A549 (cell line): Measurements from ENCODE around the gene SPATA45. TPM values are rescaled to one million over a fixed set of nuclear protein-coding genes. Genes with fewer than 3 reads are reported as not detected.
"Not testable (repeated sequence)": the region's sequence is repeated elsewhere in the genome, so short reads cannot be mapped to it uniquely, and the experiment has no call there.

Experiments
- ATAC-seq, 2 experiments: fragments of 200-7000 bp in 1 of 2; fragments of >200 bp in 1 of 2; cut with Nextera tagmentation in 1 of 2; cut with Tn5 transposase in 1 of 2; 3 replicates each; pipeline versions ENCODE4 v1.8.0 to v1.9.1; 2018 to 2020; ENCODE audit warnings: mild to moderate bottlenecking in 1 of 2, moderate library complexity in 1 of 2
- CTCF ChIA-PET: fragments of 300-600 bp; sonication (Branson Sonifier 250); formaldehyde crosslinking; extraction: SDS; loops from one replicate; lab custom pipeline; 2021; ENCODE audit warnings: antibody characterized with exemption, inconsistent platforms; lab: Yijun Ruan, JAX
- POLR2A ChIA-PET: fragments of 350-600 bp; formaldehyde crosslinking; extraction: SDS; loops from one replicate; lab custom pipeline; 2021; ENCODE audit warnings: antibody characterized with exemption, inconsistent platforms; lab: Yijun Ruan, JAX
- DNase-seq, 2 experiments: peaks; one replicate each; pipeline versions ENCODE4 v3.0.0 to v3.0.0-alpha.2; 2011 to 2016; ENCODE audit warnings: low read depth in 1 of 2, low spot score in 1 of 2
- FAIRE-seq: peaks from 2 replicates; lab custom pipeline; 2011; peaks lifted over from hg19 to GRCh38; lab: Jason Lieb, UNC
- H3K27ac ChIP-seq, 2 experiments: fragments of >200 bp; sonication (Bioruptor Twin); formaldehyde crosslinking; 3 replicates each; pipeline ENCODE4 v1.5.1; 2016 to 2017
- H3K4me1 ChIP-seq: fragments of >200 bp; sonication (Bioruptor Twin); formaldehyde crosslinking; 3 replicates; pipeline ENCODE4 v1.6.1; 2016
- H3K4me2 ChIP-seq: fragments of >200 bp; sonication (Bioruptor Twin); formaldehyde crosslinking; 3 replicates; pipeline ENCODE4 v1.6.1; 2016
- H3K4me3 ChIP-seq: fragments of >200 bp; sonication (Bioruptor Twin); formaldehyde crosslinking; 3 replicates; pipeline ENCODE4 v1.5.1; 2016
- H3K9me3 ChIP-seq: fragments of >200 bp; sonication (Bioruptor Twin); formaldehyde crosslinking; 3 replicates; pipeline ENCODE4 v1.6.1; 2016
- CBX2 ChIP-seq: fragments of 200-600 bp; sonication (generic); IDR thresholded peaks from 2 replicates; pipeline ENCODE4 v1.6.1; 2016; ENCODE audit warnings: low read depth, mild to moderate bottlenecking, borderline replicate concordance
- CBX8 ChIP-seq: fragments of 200-600 bp; sonication (generic); IDR thresholded peaks from 2 replicates; pipeline ENCODE4 v1.6.1; 2016
- CEBPB ChIP-seq, 2 experiments: fragments of >200 bp in 1 of 2; sonication (Bioruptor Twin) in 1 of 2; formaldehyde crosslinking in 1 of 2; IDR thresholded peaks; 2 replicates each; pipeline ENCODE4 v1.6.1; 2012 to 2016
- CHD2 ChIP-seq: fragments of 150-350 bp; IDR thresholded peaks from 2 replicates; pipeline ENCODE4 v1.6.1; 2014; ENCODE audit warnings: low read length; ENCODE audit not compliant: partially characterized antibody
- CHD4 ChIP-seq: fragments of 200-600 bp; sonication (generic); IDR thresholded peaks from 2 replicates; pipeline ENCODE4 v1.6.1; 2016; ENCODE audit warnings: antibody characterized with exemption, mild to moderate bottlenecking, borderline replicate concordance
- ESRRA ChIP-seq: fragments of 150-350 bp; IDR thresholded peaks from 2 replicates; pipeline ENCODE4 v1.6.1; 2014; ENCODE audit warnings: mild to moderate bottlenecking, low read length, borderline replicate concordance
- FOSB ChIP-seq: fragments of 250-450 bp; sonication (Bioruptor Pico); IDR thresholded peaks from 2 replicates; pipeline ENCODE4 v1.5.0; 2020; ENCODE audit warnings: mild to moderate bottlenecking, moderate library complexity
- HEYL ChIP-seq: fragments of 250-450 bp; sonication (Bioruptor Pico); IDR thresholded peaks from 2 replicates; pipeline ENCODE4 v1.8.0; 2021; ENCODE audit warnings: mild to moderate bottlenecking, moderate library complexity
- HOXB5 ChIP-seq: fragments of 250-450 bp; sonication (Bioruptor Pico); IDR thresholded peaks from 2 replicates; pipeline ENCODE4 v1.5.0; 2020; ENCODE audit warnings: mild to moderate bottlenecking, moderate library complexity
- JUN ChIP-seq, 2 experiments: fragments of >200 bp; sonication (Bioruptor Twin); formaldehyde crosslinking; IDR thresholded peaks; 2 replicates in 1 of 2; 3 replicates in 1 of 2; pipeline ENCODE4 v1.6.1; 2016 to 2017
- KDM1A ChIP-seq: fragments of 200-600 bp; sonication (generic); IDR thresholded peaks from 2 replicates; pipeline ENCODE4 v1.6.1; 2016; ENCODE audit warnings: low read depth, mild to moderate bottlenecking
- MAFK ChIP-seq: fragments of 450-650 bp; IDR thresholded peaks from 2 replicates; pipeline ENCODE4 v1.6.1; 2014; ENCODE audit not compliant: partially characterized antibody
- MYC ChIP-seq: IDR thresholded peaks from 2 replicates; pipeline ENCODE4 v1.6.1; 2012; ENCODE audit warnings: mild to moderate bottlenecking, inconsistent platforms, low read length, improper control_type of control experiment, borderline replicate concordance
- NFE2L2 ChIP-seq: fragments of 150-350 bp; conservative IDR thresholded peaks from 2 replicates; pipeline ENCODE4 v1.6.1; 2014; ENCODE audit warnings: low read length
- NR3C1 ChIP-seq: fragments of >200 bp; sonication (Bioruptor Twin); formaldehyde crosslinking; IDR thresholded peaks from 3 replicates; pipeline ENCODE4 v1.6.1; 2017
- POLR2A ChIP-seq: IDR thresholded peaks from 2 replicates; pipeline ENCODE4 v1.6.1; 2012; ENCODE audit warnings: mild to moderate bottlenecking, low read length
- RAD21 ChIP-seq, 2 experiments: fragments of >200 bp in 1 of 2; sonication (Bioruptor Twin) in 1 of 2; formaldehyde crosslinking in 1 of 2; IDR thresholded peaks in 1 of 2; conservative IDR thresholded peaks in 1 of 2; 2 replicates in 1 of 2; 3 replicates in 1 of 2; pipeline ENCODE4 v1.6.1; 2012 to 2018; ENCODE audit warnings: inconsistent platforms in 1 of 2
- SREBF2 ChIP-seq: fragments of 450-650 bp; IDR thresholded peaks from 2 replicates; pipeline ENCODE4 v1.6.1; 2014; ENCODE audit warnings: mild to moderate bottlenecking, moderate library complexity
- WGBS: methylation state at CpG from one replicate; pipeline ENCODE4 v1.1.6; 2017; ENCODE audit errors: missing lambda C conversion rate; 5-methylcytosine and 5-hydroxymethylcytosine counted together
- polyA plus RNA-seq, 4 experiments: library from polyadenylated mRNA; depleted of rRNA in 3 of 4; stranded (reverse); fragments of >200 nt; fragmentation: RNase III in 1 of 4; extraction: RNeasy Plus Mini Kit Qiagen cat#74134 plus additional on column Dnase treatment in 1 of 4; gene quantifications; 2 replicates in 3 of 4; 3 replicates in 1 of 4; pipeline ENCODE4 v1.2.3, GENCODE V29; 2011 to 2017
- TF ChIP-seq, protein P1 (sequence below): fragments of 150-350 bp; IDR thresholded peaks from 2 replicates; pipeline ENCODE4 v1.6.1; 2014; ENCODE audit warnings: low read depth, mild to moderate bottlenecking, low read length
- TF ChIP-seq, protein P2 (sequence below): IDR thresholded peaks from 2 replicates; pipeline ENCODE4 v1.6.1; 2012
- TF ChIP-seq, protein P3 (sequence below): IDR thresholded peaks from 2 replicates; pipeline ENCODE4 v1.6.1; 2012

SPATA45 gene
- polyA plus RNA-seq, 2 of the 4 experiments (the other 2 are of a cell fraction): 0.18 TPM; not detected in 1

DNA sequence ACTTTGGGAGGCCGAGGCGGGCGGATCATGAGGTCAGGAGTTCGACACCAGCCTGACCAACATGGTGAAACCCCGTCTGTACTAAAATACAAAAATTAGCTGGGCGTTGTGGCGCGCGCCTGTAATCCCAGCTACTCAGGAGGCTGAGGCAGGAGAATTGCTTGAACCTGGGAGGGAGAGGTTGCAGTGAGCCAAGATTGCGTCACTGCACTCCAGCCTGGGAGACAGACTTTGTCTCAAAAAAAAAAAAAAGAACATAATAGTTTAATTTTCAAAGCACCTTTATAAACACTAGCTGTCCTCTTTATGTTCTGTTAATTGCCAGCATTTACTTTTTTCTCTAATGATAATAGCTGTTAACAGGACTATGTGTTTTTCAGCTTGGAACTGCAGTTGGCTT, 15.9 kb upstream of the SPATA45 start:
- peak; percentile 35 to 62; a peak in 2 of 4 replicates for TF ChIP-seq CEBPB (IDR thresholded peaks at IDR 0.05)
- H3K27ac ChIP-seq, H3K9me3 ChIP-seq, ATAC-seq, H3K4me3 ChIP-seq, POLR2A ChIA-PET, DNase-seq, FAIRE-seq: not testable (repeated sequence)
- CTCF ChIA-PET: interaction anchor here (1.2 kb wide), 1 partner anchor 198 kb away, joined by 5 read pairs; no protein-coding TSS in a partner anchor
- H3K4me1 ChIP-seq: peaks cover 34% of the 10 kb centered on the region
- WGBS: 97% methylated on average over 10 of the region's 10 CpGs
- 0 out of 3 replicates have a peak overlapping the region, but pooled peaks have one; percentile 13 for H3K4me2 ChIP-seq

DNA sequence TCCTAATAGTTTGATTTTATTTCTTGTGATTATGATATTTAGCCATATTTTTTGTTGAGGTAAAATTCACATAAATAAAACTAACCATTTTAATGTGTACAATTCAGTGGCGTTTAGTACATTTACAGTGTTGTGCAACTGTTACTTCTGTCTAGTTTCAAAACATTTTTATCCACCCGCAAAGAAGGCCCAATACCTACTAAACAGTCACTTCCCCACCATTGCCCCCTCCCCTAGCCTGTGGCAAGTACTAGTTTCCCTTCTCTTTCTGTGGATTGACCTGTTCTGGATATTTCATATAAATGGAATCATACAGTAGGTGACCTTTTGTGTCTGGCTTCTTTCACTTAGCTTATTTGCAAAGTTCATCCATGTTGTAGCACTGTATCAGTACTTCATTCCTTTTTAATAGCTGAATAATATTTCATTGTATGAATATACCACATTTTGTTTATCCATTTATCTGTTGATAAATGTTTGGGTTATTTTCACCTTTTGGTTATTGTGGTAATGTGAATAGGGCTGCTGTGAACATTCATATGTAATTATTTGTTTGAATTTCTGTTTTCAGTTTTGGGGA, 14.8 kb upstream of the SPATA45 start:
- no peak for DNase-seq
- Histone ChIP-seq H3K9me3 (no peaks in the 10 kb centered on the region), H3K4me3 (no peak overlapping the region), H3K4me2 (peak overlapping the region; percentile 19; the same call in 1 of the 3 replicates), H3K4me1 (peaks cover 34% of the 10 kb centered on the region)
- no peak for ATAC-seq
- TF ChIP-seq CHD2 (no peak), NR3C1 (no peak), FOSB (CRISPR knock-in tag) (no peak), KDM1A (no peak), HOXB5 (no peak), POLR2A (no peak), JUN (IDR thresholded peaks at IDR 0.05) (no peak), MAFK (no peak), CBX2 (no peak), HEYL (CRISPR knock-in tag) (no peak), CBX8 (no peak), RAD21 (conservative IDR thresholded peaks at IDR 0.05 in 1 of 2, IDR thresholded peaks at IDR 0.05 in 1 of 2) (no peak), MYC (no peak), SREBF2 (no peak), ESRRA (no peak), NFE2L2 (no peak)
- TF ChIP-seq, protein P1, sequence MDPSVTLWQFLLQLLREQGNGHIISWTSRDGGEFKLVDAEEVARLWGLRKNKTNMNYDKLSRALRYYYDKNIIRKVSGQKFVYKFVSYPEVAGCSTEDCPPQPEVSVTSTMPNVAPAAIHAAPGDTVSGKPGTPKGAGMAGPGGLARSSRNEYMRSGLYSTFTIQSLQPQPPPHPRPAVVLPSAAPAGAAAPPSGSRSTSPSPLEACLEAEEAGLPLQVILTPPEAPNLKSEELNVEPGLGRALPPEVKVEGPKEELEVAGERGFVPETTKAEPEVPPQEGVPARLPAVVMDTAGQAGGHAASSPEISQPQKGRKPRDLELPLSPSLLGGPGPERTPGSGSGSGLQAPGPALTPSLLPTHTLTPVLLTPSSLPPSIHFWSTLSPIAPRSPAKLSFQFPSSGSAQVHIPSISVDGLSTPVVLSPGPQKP: no peak
- TF ChIP-seq, protein P2, sequence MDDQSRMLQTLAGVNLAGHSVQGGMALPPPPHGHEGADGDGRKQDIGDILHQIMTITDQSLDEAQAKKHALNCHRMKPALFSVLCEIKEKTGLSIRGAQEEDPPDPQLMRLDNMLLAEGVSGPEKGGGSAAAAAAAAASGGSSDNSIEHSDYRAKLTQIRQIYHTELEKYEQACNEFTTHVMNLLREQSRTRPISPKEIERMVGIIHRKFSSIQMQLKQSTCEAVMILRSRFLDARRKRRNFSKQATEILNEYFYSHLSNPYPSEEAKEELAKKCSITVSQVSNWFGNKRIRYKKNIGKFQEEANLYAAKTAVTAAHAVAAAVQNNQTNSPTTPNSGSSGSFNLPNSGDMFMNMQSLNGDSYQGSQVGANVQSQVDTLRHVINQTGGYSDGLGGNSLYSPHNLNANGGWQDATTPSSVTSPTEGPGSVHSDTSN: no peak
- TF ChIP-seq, protein P3, sequence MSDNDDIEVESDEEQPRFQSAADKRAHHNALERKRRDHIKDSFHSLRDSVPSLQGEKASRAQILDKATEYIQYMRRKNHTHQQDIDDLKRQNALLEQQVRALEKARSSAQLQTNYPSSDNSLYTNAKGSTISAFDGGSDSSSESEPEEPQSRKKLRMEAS: no peak
- TF ChIP-seq, all 56 proteins: peak for 0
- CTCF ChIA-PET: interaction anchor here (1.5 kb wide), 1 partner anchor 197 kb away, joined by 6 read pairs; no protein-coding TSS in a partner anchor
- 92% methylated on average over 2 of the region's 2 CpGs for WGBS
- no peak overlapping the region for H3K27ac ChIP-seq
- POLR2A ChIA-PET: no interaction called here
- no peak for FAIRE-seq

DNA sequence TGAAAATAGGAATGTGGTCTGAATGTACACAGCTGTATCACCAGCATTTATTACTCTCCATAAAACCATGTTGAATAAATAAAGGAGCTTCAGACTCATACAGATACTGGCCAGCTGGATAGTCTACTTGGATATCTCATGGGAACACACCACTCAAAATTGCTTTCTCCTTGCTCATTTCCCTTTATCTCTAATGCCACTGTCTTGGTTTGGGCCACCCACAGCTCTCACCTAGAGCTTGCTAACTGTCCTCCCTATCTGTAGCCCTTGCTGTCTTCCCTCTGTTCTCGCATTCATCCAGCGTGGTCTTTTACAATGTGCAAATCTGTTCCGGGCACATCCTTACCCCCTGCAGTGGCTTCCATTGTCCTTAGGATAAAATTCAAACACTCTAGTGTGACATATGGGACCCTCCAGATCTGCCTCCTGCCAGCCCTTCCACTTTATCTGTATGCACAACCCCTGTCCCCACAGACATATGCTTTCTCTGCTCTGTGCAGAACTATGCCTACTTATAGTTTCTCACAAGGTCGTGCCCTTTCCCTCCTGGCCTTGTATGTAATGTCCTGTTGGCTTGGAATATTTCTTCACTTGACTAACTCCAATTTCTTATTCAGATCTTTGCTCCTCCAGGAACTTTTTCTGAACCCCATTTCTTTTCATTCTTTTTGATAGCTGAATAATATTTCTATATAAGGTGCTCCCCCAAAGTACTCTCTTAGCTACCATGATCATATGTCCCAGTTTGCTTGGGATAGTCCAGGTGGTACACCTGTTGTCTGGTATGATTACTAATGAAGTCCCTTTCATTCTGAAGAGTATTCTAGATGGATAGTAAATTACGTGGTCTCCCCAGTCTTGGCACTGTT, 13.5 kb upstream of the SPATA45 start:
- peak overlapping the region; percentile 80 for H3K4me3 ChIP-seq
- DNase-seq: peak in 1 of 2 experiments; percentile 9
- 81% methylated on average over 5 of the region's 5 CpGs for WGBS
- peak overlapping the region; percentile 77 for H3K4me2 ChIP-seq
- peaks cover 47% of the 10 kb centered on the region for H3K4me1 ChIP-seq
- ChIA-PET CTCF (interaction anchor here (1.7 kb wide), 1 partner anchor 134 kb away, joined by 8 read pairs; no protein-coding TSS in a partner anchor), POLR2A (interaction anchor here (0.6 kb wide), 2 partner anchors 27 to 29 kb away, joined by 3 to 4 read pairs; no protein-coding TSS in a partner anchor)
- peak overlapping the region in 1 of 2 experiments; percentile 27; a peak in 2 of 6 replicates for H3K27ac ChIP-seq
- no peak for ATAC-seq
- FAIRE-seq: no peak
- H3K9me3 ChIP-seq: no peaks in the 10 kb centered on the region
- TF ChIP-seq CHD2 (no peak), CHD4 (no peak)
